Suprapubic skin (tissue), 3 donors: ENCODE results near the gene MRPL14.

Experiments
- EP300 ChIP-seq: sonication (generic); formaldehyde crosslinking; IDR thresholded peaks from one replicate; pipeline ENCODE4 v1.6.1; 2017; ENCODE audit warnings: antibody characterized with exemption
- POLR2A ChIP-seq, 2 donors: fragments of 450-650 bp; IDR thresholded peaks; one replicate each; pipeline ENCODE4 v1.6.1; 2017; ENCODE audit warnings: antibody characterized with exemption in 2 of 2, mild to moderate bottlenecking in 2 of 2, moderate library complexity in 2 of 2
- TF ChIP-seq, protein P1 (sequence below), 2 donors: fragments of 200-600 bp in 1 of 2; fragments of 450-650 bp in 1 of 2; sonication (generic) in 1 of 2; IDR thresholded peaks; one replicate each; pipeline ENCODE4 v1.5.1; 2016 to 2019; ENCODE audit warnings: antibody characterized with exemption in 2 of 2, mild to moderate bottlenecking in 1 of 2, moderate library complexity in 1 of 2

DNA sequence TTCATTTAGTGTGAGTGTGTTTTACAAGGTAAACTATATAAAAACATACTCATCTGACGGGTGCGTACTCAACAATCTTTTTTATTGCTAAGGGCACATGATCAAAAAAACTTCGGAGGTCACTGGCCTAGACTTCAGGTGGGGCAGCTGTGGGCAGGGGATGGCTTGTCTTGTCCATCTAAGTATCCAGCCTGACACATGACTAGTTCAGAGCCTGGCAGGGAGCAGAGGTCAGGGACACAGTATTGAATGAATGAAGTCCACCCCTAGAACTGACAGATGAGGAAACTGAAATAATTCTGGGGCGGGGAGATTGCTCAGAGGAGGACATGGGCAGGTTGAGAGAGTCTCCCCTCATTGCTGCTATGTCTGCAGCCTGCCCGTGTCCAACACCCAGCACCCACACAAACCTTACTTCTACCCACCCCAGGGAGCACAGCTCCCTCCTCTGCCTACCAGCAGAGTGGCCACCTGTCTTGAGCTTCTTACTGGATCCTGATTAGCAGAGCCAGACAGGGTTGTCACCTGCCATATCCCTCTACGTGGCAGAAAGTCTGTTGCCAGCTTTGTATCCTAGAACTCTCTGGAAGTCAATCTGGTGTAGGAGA is 48.9 kb downstream of the MRPL14 start:
- TF ChIP-seq, protein P1, sequence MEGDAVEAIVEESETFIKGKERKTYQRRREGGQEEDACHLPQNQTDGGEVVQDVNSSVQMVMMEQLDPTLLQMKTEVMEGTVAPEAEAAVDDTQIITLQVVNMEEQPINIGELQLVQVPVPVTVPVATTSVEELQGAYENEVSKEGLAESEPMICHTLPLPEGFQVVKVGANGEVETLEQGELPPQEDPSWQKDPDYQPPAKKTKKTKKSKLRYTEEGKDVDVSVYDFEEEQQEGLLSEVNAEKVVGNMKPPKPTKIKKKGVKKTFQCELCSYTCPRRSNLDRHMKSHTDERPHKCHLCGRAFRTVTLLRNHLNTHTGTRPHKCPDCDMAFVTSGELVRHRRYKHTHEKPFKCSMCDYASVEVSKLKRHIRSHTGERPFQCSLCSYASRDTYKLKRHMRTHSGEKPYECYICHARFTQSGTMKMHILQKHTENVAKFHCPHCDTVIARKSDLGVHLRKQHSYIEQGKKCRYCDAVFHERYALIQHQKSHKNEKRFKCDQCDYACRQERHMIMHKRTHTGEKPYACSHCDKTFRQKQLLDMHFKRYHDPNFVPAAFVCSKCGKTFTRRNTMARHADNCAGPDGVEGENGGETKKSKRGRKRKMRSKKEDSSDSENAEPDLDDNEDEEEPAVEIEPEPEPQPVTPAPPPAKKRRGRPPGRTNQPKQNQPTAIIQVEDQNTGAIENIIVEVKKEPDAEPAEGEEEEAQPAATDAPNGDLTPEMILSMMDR (IDR thresholded peaks at IDR 0.05): no peak
- no peak for TF ChIP-seq EP300
- no peak for TF ChIP-seq POLR2A (IDR thresholded peaks at IDR 0.05)
